ENCODE data around the gene EIF4B.

DNA sequence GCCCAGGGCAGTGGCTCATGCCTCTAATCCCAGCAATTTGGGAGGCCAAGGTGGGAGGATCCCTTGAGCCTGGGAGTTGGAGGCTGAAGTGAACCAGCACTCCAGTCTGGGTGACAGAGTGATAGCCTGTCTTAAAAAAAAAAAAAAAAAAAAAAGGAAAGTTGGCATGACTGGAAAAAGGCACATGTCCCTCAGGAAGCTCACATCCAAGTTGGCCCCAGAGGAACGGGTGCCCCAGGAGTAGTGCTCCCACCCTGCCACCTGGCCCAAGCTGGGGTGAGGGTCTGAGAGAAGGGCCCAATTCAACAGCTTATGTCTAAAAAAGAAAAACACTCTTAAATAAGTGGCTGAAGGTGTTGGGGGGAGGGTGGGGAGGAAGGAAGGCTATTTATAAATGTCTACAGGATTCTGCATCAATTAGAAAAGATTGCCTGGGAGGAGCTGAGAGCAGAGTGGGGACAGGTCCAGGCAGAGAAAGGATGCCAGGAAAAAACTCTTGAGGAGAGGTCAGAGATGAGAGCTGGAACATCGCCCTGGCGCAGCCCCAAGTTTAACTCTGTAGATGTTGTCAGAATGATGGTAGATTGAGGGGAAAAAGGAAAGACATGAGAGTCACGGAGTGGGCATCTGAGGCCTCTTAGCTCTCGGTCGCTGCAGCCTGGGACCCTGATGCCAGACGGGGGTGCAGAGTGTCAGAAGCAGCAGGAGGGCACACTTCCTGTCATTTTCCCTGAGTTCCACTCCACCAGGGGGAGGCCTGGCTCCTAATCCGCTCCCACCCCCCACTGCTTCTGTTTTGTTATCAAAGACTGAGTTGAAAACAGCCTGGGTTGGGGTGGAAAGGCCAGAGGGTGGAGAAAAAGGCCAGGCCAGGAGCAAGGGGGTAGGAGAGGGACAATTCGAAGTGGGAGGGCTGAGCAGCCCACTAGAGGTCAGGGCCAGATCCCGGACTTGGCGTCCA, 65.6 kb downstream of the EIF4B start:
- no peak for TF ChIP-seq ZNF274 (IDR thresholded peaks at IDR 0.05; ENCODE audit: low read depth, low read length)
- no peak for TF ChIP-seq SUZ12 (IDR thresholded peaks at IDR 0.05; ENCODE audit: extremely low read depth, insufficient read depth, insufficient read length)

Measured in NT2/D1 (cell line).